NCI-H2107 treated with DMSO at 0.1 percent for 48 hours (cell line): ENCODE measurements around the gene TARM1.
A peak's percentile ranks its signal among the peaks of the same experiment; 100 is the strongest.

Source experiments
- DNase-seq: peaks from one replicate; lab custom pipeline; 2025; ENCODE audit not compliant: unreplicated experiment; lab: John Stamatoyannopoulos, UW

TARM1 gene

DNA sequence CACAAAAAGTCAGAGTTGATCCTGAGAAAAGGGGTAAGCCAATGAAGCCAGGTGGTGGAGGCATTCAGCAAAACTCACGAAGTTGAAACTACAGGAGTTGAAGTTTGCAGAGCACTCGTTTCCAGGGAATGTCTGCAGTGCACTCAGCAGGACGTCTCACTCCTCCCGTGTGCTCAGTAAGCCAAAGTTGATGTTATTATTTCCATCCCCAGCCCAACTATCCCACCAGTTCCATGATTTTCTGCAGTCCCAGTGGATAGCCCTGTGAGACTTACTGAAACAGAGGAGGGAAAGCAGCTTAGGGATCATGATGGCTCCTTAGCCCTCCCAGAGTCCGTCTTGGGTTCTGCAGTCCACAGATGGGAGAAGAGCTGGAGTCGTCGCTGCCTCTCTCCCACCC lies at the start of gene TARM1:
Gene TARM1 (minus strand): TSS at position 334 of the 400 bp plus-strand sequence. CDS start 25 bp downstream, at position 309.
- no peak for DNase-seq

DNA sequence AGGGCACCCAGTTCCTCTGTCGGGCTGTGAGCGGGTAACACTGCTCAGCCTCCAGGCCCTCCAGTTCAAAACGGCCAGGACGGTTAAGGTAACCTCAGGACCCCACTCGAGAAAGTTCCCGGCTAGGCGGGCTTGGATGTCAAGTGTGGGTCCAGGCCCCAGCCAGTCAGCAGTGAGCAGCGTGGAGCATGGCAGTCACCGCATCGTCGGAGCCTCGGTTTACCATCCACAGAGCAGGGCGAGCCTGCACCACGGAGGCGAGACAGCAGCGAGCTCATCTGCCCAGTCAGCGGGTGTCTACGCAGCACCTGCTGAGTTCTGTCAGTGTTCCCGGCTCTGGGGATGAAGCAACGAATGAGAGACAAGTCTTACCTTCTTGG lies 48.4 kb upstream of the TARM1 start:
- DNase-seq = no peak

DNA sequence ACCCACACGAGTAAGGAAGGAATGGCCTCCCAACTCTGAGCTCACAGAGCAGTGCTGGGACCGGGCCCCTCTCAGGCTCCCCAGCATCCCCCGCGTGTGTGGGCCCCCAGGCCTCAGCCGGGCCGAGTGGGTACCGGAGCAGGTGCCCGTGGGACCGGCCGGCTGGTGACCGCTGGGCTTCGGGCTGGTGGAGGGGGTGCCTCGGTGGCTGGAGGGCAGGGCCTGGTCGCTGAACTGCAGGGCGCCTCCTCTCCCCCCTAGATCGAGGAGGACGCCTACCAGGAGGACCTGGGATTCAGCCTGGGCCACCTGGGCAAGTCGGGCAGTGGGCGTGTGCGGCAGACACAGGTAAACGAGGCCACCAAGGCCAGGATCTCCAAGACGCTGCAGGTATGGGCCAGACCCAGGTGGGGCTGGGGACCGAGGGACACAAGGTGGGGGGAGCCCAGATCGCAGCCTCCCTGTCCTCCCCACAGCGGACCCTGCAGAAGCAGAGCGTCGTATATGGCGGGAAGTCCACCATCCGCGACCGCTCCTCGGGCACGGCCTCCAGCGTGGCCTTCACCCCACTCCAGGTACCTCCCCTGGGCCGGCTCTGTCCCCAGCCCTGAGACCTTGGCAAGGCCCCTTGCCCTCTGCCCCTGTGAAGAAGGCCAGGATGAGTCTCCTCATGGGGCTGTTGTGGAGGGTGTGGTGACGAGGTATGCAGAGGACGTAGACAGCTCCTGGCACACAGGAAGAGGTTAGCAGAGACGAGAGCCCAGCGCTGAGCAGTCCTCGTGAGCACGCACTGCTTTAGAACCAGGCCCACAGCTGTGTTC lies 47.8 kb upstream of the TARM1 start:
- no peak for DNase-seq

DNA sequence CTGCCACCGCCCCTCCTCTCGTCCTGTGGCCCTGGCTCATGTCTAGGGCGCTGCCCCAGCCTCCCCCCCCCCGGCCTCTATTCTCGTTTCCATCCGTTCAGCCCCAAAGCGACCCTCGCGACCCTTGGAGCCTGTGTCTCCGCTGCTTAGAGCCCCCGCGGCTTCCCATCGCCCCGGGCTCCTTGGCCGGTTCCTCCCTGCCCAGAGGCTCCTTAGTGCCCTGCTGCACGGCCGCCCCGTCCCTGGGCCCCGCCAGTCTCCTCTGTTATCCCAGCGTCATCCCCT lies 47.2 kb upstream of the TARM1 start:
- DNase-seq = no peak

DNA sequence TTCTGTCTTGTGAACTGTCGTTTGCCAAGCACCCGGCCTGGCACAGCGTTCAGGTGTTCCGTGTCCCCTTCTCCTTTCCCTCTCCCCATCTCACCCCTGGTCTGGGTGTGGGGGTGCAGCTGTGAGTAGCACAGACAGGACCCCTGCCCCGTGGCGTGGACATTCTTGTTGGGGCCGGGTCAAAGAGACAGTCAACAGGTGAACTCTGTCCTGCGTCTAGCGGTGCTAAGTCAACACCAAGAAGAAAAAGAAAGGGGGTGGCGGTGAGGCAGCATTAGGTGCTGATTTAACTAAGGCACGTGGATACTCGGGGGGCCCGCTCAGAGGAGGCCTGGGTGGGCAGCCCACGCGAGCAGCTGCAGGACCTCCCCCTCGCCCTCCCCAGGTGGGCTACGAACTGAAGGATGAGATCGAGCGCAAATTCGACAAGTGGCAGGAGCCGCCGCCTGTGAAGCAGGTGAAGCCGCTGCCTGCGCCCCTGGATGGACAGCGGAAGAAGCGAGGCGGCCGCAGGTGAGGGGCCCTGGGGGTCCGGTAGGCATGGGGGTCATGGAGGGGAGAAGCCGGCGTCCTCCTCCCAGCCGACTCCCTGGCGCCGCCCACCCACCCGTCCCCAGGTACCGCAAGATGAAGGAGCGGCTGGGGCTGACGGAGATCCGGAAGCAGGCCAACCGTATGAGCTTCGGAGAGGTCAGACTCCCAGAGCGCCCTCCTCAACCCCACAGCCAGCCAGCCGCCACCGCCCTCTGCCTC lies 46.7 kb upstream of the TARM1 start:
- DNase-seq = no peak

DNA sequence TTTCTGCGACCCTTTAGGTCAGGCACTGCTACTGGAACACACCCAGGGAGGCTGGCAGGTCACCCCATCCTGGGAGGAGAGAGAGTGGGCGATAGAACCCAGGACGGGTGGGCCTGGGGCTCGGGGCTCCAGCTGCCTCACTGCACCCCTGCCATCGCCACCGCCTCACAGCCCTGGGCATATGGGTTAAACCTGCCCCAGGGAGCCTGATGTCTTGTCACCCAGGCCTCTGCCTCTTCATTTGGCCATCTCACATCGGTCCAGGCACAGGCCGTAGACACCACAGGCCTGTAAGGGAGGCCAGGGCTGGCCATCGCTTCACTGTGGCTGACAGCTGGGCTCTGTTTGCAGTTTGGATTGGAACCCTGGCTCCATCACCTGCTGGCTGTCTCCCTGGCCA lies 44.5 kb upstream of the TARM1 start:
- no peak for DNase-seq

DNA sequence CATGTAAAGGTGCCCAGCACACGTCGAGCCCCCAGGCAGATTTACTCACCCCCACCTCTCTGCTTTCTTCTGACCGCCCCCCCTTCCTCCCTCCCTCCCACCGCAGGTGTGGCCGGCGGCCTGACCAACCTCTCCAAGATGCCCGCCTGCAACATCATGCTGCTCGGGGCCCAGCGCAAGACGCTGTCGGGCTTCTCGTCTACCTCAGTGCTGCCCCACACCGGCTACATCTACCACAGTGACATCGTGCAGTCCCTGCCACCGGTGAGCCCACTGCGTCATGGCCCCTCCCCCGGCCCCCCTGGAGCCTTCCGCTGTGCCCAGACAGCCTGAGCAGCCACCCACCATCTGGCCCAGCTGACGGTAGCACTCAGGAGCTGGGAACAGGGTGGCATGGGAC lies 43.2 kb upstream of the TARM1 start:
- no peak for DNase-seq

DNA sequence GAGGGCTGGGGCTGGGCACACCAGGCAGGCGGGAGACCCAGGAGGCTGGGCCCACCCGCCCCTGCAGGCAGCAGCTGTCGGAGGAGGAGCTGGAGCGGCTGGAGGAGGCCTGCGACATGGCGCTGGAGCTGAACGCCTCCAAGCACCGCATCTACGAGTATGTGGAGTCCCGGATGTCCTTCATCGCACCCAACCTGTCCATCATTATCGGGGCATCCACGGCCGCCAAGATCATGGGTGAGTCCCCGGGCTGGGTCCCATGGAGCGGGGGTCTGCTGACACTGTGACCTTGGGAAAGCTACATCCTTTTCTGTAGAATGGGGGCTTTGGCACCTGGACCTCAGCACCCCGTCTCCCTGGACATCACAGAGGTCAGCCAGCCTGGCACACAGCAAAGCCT lies 42.5 kb upstream of the TARM1 start:
- DNase-seq = no peak

DNA sequence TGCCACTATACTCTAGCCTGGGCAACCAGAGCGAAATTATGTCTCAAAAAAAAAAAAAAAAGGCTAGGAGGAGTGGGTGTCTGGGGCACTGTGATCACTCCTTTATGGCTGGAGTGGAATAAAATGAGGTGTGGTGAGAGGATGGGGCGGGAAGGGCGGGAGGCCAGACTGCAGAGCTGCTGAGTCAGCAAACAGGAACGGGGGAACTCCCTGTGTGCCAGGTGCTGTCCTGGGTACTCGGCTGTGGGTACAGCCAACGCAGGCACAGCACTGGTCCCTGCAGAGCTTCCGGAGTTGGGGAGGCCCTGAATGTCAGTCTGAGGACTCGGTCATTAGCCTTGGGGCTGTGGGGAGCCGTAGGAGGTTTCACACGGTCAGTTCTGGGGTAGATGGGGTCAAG lies 40.1 kb upstream of the TARM1 start:
- DNase-seq = no peak

DNA sequence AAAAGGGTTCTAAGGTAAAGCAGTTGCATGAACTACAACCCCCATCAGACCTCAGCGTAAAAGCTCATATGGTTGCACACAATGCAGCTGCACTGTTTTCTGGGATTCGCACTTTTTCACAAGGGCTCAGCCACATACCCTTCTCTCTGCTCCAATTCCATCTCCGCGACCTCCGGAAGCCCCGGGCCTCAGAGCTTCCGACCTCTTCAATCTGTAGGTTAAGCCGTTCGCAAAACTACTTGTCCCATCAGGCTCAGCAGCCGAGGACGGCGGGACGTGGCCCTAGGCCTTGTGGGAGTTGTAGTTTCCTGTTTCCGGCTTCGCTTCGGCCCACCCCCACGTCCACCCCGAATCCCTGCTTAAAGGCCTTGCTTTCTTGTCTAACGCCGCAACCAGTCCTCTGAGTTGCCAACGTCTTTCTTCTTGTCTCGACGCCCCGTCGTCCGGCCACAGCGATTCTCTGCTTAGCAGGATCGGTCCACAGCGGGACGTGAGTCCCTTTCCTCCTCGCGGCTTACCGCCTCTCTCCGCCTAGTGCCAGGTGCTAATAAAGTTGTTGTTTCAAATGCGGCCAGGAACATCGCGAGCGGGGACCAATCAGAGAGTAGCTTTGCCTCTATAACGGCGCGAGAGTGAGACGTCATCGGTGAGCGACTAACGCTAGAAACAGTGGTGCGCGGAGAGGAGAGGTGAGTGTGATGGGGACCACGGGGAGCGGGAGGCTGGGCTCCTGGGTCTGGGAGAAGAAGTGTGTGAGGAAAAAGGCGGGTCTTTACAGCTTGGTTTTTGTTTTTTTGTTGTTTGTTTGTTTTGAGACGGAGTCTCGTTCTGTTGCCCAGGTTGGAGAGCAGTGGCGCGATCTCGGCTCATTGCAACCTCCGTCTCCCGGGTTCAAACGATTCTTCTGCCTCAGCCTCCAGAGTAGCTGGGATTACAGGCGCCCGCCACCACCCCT lies 34.2 kb upstream of the TARM1 start, which contains the start of the genes PRPF31 and TFPT:
Gene PRPF31 (plus strand): TSS at position 646 of the 955 bp plus-strand sequence. CDS start 2,525 bp downstream, outside the sequence.
Gene TFPT (minus strand): TSS at position 549 of the 955 bp plus-strand sequence. CDS start 388 bp downstream, at position 161.
- peak; percentile 94 for DNase-seq

DNA sequence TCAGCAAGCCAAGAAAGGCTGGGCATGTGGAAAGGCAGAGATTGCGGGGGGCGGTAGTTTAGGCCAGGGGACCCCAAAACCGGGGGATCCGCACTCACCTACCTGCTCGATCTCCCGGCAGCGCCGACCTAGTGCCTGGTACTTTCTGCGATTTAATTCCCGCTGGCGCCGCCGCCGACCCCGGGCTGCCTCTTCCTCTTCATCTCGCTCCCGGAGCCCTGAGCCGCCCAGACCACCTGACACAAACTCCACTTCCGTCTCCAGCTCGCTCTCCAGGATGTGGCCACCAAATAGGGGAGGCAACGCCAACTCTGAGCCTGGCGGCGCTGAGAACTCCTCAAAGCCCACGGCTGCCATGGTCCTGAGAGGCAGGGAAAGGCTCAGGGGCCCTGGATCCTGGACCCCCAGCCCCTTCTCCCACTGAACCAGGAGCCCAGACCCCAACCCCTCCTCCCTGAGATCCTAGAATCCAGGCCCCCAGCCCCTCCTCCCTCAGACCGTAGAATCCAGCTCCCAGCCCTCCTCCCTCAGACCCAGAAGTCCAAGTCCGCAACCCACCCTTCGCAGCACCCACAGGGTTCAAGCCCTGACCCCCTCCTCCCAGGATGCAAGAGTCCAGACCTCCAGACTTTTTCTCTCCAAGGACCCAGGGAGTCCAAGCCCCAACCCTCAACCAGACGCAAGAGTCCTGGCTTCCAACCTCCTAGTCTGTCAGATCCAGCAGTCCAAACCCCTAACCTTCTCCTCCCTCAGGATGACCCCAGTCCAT lies 33.4 kb upstream of the TARM1 start:
- no peak for DNase-seq

DNA sequence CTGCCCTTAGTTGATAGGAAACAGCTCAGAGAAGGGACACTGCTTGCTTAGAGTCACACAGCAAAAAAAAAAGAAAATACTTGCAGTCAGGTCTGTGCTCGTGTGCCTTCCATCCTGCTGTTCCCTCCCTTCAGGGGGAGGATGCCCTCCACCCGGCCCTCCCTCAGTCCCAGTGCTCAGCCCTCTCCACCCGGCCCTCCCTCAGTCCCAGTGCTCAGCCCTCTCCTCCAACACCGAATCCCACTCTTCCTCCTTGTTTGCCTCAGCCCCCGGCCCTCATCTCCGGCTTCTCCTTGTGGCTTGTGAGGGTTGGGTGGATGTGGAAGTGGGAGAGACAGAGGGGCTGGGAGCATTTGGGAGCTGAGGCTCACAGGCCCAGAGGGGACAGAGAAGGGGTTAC lies 28.5 kb upstream of the TARM1 start:
- DNase-seq = no peak

DNA sequence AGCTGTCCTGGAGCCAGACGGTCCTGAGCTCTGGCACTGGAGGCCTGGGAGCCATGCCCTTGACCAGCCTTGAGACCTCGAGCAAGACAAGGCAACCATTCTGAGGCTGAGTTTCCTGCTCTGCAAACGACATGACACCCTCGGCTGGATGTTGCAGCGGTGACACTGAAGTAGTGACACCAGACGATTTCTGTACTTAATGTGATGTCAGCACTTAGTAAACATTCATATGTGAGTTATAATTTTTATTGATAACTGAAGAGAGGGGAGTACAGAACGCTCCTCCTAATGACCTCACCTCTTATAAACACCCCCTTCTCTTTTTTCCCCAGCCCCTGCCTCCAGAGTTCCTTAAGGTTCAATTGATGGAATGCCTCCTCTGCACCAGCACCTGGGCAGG lies 27.3 kb upstream of the TARM1 start:
- DNase-seq = no peak

DNA sequence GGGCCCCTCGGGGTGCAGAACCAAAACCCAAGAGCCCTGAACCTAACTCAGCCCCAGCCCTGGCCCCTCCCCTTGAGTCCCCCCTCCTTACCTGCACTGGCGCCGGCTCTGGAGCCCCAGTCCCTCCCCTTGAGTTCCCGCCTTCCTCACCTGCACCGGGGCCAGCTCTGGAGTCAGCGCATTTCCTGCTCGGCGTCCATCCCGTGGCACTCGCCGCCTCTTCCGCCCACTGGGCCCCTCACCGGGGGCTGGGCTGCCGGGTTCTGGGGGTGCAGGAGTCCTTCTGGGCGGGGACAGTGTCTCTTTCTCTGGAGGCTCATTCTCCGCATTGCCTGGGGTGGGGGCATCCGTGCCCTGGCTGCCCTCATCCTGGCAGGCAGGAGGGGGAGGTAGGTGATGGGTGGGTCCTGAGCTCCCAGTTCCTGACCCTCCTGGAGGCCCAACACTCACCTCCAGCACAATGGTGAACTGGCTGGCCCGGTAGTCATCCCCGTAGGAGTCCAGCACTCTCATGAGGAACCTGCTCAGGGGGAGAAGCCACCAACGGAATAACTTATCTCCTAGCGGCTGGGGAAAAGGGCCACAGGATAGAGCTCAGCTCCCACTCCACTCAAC lies 26.8 kb upstream of the TARM1 start:
- DNase-seq = no peak

DNA sequence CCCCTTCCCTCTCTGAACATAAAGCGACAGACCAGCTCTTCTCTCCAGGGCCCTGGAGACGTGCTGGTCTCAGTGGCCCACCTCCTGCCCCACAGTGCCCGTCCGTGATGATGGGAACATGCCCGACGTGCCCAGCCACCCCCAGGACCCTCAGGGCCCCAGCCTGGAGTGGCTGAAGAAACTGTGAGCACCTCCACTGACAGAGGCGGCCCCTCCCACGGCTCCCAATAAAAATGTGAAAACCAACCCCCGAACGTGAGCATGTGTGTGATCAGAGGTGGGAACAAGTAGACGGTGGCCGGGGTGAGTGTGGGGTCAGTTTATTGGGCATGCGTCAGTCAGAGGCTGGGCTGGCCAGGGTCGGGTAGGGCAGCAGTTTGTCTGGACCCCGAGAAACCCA lies 25.6 kb upstream of the TARM1 start:
- DNase-seq = no peak

DNA sequence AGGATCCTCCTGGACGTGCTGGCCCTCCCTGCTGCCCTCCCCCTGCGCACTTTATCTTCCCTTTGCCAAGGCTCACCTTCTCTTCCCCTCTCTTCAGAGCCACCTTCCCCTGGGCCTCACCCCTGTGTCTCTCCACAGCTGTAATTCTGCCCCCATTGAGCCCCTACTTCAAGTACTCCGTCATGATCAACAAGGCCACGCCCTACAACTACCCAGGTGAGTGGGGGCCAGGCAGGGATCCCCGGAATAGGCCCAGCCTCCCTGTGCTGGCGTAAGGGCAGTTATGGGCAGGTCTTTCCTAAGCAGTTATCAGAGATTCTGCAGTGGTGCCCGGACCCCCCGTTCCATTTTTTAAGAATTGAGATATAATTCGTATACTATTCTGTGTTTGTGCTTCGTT lies 24.6 kb upstream of the TARM1 start:
- no peak for DNase-seq

DNA sequence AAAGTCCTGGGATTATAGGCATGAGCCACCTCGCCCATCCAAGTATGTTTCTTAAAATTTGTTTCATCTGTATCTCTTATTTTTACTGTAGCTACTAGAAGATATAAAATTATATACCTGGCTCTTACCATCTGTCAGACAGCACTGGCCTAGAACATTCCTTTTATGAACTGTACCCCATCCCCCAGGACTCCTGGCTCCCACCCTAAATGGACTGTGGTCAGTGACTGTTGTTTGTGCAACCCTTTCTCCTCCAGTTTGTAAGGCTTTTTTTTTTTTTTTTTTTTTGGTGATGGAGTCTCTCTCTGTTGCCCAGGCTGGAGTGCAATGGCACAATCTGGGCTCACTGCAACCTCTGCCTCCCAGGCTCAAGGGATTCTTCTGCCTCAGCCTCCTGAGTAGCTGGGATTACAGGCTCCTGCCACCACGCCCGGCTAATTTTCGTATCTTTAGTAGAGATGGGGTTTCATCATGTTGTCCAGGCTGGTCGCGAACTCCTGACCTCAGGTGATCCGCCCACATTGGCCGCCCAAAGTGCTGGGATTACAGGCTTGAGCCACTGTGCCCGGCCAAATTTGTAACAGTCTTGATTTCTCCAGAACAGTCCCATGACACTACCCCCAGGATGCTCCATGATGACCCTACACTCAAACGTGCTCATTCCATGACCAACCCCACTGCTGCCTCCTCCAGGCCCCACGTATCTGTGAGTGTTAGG lies 24.0 kb upstream of the TARM1 start:
- DNase-seq = no peak

DNA sequence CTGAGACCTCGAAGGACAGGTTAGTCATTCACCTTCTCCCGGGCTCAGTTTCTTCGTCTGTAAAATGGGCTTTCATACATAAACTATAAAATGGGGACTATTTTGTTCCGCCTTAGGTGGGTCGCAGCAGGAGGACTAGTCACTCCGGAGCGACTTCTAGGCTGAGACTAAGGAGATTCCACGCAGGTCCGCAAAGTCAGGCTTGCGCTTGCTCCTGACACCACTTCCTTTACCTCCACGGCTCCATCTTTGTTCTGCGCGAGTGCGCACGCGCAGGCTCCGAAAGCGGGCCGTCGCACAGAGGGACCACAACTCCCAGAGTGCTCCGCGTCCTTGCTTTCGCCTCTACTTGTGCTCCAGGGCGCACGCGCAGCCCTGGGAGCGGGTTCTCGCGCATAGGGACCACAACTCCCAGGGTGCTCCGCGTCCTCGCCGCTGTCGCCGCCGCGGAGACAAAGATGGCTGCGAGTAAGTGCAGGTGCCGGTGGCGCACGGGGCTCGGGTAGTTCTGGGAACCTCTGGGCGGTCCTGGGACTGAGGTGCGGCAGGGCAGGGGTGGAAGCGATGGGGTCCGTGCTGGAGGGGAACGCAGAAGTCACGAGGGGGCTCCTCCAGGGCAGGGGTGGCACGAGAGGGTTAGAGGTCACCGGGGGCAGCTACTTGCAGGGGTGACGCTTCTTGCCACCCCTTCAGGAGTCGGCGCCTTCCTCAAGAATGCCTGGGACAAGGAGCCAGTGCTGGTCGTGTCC lies 21.4 kb upstream of the TARM1 start, which contains the start of gene NDUFA3:
Gene NDUFA3 (plus strand): TSS at position 435 of the 749 bp plus-strand sequence. CDS start 24 bp downstream, at position 459.
- DNase-seq = peak; percentile 96

DNA sequence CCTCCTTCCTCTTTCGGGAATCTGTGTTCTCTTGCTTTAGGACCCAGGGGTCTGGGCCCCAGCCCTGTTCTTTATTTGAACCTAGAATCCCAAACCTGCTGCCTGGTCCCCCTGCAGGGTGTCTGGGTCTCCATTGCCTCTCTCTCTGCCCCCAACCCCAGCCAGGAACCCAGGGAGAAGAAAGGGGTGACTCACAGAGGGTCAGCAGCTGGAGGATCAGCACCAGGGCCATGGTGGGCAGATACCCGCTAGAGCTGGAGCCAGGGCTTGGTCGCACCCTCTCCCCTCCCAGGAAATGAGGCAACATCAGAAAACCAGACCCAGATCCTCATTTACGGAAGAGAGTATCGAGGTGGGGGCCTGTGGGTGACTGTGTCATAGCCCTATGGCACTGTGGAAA lies 19.4 kb upstream of the TARM1 start, which contains the start of gene OSCAR:
Gene OSCAR (minus strand): TSS at position 243 of the 400 bp plus-strand sequence. CDS start 11 bp downstream, at position 232.
- no peak for DNase-seq
